A673 (cell line): ENCODE results near the gene LHX6.

ENCODE experiments used
- CTCF ChIP-seq: fragments of 300-800, 200-600 bp; sonication (generic); conservative IDR thresholded peaks from 2 replicates; pipeline ENCODE4 v1.5.1; 2017; ENCODE audit warnings: low read depth, mild to moderate bottlenecking, antibody characterized with exemption, low read length, moderate library complexity, mixed read lengths
- EZH2 ChIP-seq: fragments of 200-600 bp; sonication (generic); IDR thresholded peaks from 2 replicates; pipeline ENCODE4 v1.6.1; 2017; ENCODE audit warnings: borderline replicate concordance, low read depth, mild to moderate bottlenecking, mixed read lengths, antibody characterized with exemption, low read length; ENCODE audit not compliant: poor library complexity, severe bottlenecking

GRCh38 chr9:122265149-122265915 is 36.6 kb upstream of the LHX6 start:
- no peak for TF ChIP-seq CTCF
- TF ChIP-seq EZH2: no peak
